Activated CD4-positive, alpha-beta T cell treated with anti-CD3 and anti-CD28 coated beads, Interleukin-2, Interleukin-4, amounts not matched to agents 100 ng/mL and 50 ng/mL, durations not matched to agents 16 hours and 8 hours (primary cell): Measurements from ENCODE around the gene TBX19.
A peak's percentile ranks its signal among the peaks of the same experiment; 100 is the strongest.

Experiments used
- DNase-seq: peaks from one replicate; pipeline ENCODE4 v3.0.0-alpha.2; 2020; ENCODE audit warnings: low spot score

The TBX19 gene

DNA sequence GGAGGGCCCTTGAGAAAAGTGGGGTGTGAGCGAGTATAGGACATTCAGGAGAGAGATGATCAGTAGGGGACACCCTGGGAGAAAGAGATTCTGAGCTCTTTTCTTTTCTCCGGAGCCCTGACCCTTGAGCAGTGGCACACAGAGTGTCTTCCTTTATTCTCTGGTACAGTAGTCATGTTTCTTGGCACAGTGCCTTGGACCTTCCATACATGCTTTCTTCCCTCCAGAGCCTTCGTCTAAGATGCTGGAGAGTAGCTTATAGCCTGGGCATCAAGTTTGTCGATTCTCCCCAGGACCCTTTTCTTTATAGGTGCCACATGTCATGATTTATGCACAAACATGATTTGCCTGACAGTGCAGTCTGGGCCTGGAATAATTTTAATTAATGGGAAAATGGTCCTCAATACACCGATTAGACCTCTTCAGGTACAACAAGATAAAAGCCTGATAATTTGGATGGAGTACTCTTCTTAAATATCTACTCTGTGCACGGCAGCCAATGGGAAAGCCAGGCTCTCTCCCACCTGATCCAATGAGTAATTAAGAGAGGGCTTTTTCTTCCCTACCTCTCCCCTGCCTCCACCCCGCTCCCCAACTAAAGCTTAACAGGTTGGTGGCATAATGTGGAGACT is at the start of gene TBX19:
Gene TBX19, plus strand, starts transcription at position 582 of the 632 bp plus-strand sequence. CDS start 214 bp downstream, outside the sequence.
- DNase-seq, result no peak

DNA sequence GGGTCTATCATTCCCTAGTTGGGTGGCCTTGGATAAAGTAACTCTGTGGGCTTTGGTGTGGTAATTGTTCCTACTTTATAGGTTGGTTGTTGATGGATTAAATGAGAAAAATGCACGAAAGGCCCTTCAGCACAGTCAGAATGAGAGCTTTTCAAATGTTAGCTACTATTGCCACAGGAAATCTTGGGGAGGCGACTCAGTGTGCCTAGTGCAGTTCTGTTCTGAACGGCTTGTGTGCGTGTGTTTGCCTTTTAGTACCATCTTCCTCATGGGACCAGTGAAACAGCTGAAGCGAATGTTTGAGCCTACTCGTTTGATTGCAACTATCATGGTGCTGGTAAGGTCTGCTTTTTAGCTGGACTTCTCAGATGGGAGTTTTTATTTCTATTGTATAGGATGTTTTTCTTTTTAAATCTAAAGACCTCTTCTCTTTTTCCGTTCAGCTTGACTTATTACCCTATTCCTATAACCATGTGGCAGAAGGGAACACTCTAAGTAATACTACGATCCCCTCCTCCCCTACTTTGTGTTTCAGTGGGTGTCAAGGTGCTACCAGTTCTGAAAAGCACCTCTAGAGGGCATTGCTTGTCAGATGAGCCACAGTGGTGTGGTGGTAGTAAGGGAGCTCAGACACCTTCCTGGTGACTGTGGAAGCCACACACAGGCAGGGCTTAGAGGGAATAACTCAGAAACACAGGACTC is 45.7 kb upstream of the TBX19 start:
- DNase-seq, result peak; percentile 64

DNA sequence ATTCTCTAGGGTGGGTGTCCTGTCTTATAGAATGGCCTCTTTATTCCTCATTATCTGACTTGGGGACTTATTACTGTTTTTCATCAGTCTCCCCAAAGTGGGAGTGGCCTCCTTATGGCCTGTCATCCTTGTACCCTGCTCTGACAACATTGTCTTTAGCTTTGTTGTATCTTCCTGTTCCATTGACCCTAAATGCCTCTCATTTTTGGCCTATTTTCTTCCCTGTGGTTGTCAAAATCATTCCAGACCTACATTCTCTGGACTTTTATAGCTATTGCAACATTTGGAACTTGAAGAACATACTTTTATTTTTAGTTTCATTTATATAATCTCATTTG is 45.2 kb upstream of the TBX19 start:
- DNase-seq, result no peak

DNA sequence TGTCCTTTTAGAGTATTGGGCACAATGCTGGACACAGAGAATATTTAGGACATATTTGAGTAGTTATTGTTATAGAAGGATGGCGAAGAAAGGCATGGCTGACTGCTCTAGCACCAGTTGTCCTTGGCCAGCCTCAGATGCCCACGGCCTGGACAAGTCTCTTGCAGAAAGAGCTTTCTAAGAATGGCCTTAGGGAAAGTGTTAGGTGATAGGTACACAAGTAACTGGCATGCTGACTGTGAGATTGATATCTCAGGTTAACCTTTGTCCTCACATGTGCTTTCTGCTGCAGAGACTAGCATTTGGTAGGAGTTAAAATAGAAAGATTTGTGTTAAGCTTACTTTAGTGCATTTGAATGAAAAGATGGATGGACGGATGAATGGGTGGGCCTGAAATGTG is 44.7 kb upstream of the TBX19 start:
- DNase-seq, result no peak

DNA sequence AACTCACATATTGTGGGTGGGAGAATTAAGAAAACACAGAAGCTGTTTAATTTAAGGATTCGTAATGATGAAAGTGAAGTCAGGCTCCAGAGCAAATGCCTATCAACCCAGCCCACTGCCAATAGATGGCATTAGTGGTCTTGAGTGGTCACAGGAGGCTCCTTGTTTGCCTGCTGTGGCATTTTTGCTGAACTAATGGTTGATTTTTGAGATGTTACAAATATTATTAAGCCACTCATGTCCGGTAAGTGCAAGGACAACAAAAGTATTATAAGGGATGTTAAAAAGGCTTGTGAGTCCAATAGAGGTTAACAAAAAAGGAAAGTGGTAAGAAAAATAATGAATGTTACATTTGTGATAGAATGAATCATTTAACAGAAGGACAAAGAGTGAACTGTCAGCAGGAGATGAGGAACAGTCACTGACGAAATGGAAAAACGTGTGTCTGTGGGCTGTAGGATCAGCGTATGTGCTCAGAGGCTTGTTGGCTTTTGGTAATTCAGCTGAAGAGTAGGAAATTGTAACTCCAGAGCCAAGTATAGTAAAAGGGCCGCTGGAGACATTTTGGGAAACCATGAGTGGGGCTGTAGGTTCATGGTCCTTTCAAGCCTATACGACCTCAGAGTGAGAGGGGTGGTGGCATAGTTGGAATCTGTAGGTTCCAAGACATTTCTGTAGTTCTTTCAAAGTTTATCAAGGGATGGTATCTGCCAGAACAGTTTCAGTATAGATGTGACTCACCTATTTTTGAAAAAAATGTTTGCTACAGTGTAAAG is 43.7 kb upstream of the TBX19 start:
- peak; percentile 79 for DNase-seq

DNA sequence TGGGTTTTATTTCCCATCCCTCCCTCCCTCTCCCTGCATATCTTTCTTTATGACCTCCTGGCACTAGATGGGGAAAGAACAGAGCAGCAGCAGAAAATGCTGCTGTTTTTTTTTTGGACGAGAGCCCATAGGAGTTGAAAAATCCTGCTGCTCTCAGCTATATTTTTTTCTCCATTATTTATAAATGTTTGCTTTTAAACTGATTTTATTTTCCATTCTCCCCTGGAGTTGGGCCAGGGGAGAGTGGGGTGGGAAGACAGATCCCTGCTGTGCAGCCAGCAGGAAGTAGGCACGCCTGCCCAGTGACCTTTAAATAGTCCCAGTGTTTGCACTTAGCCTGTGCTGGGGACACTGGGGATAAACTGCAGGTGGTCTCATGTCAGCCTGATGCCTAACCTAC is 37.5 kb upstream of the TBX19 start:
- no peak for DNase-seq

DNA sequence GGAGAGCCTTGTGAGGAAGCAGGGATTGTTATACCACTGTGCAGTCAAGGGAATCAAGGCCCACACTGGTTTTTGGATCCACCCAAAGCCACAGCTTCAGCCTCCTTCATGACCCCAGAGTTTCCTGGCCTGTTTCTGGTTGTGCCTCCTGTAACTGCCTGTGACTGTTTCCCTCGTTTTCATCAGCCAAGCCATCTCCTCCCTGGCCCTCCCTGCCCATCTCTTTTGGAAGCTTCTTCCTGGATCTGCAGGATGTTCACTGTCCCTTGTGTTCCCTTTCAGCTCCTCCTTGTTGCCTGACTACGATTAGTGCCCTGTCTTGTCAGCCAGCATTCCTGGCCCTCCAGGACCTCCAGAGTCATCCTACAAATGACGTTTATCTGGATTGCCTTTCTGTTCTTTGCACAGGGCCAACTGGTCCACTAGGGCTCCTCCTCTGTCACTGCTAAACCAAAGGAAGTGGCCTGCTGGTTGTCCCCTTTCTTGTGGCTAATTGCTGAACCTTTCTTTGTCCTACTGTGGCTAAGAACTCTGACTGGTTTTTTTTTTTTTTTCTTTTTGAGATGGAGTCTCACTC is 37.0 kb upstream of the TBX19 start:
- DNase-seq, result no peak

DNA sequence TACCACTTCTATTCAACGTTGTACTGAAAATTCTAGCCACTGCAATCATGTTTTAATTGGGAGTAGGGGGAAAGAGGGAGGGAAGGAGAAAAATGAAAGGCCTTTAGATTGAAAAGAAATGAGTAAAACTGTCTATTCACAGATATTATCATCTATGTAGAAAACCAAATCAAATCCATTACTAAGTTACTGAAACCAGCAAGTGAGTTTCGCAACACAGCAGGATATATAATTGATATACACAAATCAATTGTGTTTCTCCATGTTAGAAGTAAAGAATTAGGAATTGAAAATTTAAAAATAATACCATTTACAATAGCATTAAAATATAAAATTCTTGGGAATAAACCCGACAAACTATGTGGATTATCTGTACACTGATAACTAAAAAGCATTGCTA is 35.6 kb upstream of the TBX19 start:
- DNase-seq, result no peak

DNA sequence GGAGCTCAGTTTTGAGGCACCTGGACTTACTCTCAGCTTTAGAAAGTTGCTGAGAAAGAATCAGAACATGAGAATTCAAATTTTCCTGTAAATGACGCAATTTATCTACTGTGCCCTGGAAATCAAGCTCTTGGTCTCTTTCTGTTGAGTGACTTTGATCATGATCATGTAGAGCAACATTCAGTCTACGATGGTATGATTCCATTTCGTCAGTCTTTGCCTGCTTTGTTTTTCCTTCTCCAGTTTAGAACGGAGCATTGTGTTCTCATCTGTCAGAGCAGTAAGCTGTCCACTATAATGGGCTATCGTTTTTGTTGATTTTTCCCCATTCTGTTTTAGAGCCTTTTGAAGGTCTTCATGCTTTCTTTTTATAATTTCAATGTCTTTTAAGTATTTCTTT is 34.2 kb upstream of the TBX19 start:
- no peak for DNase-seq

DNA sequence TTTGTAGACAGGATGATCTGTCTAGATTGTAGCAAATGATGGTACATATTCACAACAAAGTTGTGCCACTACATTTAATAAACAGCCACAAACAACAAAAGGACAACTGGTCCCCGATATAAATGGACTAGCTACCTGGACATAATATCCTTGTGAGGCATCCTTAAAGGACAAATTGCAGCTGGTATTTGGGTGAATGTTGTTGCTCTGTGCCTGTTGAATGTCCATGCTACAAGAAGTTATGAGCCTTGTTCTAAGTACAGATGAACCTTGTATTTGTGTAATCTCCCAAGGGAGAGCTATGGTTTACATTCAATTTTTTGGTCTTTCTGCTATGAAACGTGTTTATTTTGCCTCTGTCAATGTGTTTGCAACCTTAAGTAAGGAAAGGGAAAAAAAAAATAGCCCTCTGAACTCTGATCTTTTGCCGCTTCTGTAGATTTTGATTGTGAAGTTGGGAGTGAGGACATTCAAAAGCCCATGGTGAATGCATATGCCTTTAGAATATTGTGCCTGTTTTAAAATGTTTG is 28.4 kb upstream of the TBX19 start:
- no peak for DNase-seq

DNA sequence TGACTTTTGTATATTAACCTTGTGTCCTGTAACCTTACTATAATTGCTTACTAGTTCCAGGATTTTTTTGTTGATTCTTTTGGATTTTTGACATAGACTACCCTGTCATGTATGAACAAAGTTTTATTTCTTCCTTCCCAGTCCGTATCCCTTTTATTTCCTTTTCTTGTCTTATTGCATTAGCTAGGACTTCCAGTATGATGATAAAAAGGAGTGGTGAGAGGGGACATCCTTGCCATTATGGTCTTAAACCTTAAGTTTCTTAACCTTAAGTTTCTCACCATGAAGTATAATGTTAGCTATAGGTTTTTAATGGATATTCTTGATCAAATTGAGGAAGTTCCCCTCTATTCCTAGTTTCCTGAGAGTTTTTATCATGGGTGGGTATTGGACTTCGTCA is 24.5 kb upstream of the TBX19 start:
- no peak for DNase-seq

DNA sequence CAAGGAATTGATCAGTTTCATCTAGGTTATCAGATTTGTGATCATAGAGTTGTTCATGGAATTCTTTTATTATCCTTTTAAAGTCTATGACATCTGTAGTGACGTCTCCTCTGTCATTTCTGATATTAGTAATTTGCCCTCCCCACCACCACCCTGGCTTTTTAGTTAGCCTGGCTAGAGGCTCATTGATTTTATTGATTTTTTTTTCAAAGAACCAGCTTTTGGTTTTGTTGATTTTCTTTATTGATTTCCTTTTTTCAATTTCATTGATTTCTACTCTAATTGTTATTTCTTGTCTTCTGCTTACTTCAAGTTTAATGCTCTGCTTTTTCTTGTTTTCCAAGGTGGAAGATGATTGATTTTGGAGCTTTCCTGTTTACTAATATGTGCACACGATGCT is 23.3 kb upstream of the TBX19 start:
- DNase-seq, result no peak

DNA sequence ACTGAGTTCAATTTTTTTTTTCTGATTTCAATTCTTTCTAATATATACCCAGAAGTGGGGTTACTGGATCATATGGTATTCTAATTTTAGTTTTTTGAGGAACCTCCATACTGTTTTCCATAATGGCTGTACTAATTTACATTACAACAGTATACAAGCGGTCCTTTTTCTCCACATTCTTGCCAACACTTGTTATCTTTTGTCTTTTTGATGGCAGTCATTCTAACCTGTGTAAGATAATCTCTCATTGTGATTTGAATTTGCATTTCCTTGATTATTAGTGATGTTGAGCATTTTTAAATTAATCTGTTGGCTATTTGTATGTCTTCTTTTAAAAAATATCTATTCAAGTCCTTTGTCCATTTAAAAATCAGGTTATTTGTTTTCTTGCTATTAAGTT is 21.1 kb upstream of the TBX19 start:
- DNase-seq, result no peak

DNA sequence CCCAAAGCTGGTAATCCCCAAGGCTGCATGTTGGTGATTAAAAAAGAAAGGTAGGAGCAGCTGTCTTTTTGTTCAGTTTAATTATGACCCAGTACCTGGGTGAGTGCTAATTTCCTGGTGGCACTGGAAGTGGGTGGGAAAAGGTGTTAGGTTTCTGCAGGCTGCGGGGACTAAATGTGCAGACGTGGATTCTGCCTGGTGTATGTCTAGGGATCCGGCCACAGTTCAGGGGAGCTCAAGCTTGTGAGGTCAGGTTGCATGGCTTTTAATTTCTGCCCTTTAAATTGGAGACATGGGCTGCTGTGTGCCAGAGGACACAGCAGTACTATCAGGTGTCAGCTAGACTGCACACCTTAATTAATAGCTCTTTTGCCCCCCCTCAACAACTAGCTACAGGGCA is 20.3 kb upstream of the TBX19 start:
- no peak for DNase-seq

DNA sequence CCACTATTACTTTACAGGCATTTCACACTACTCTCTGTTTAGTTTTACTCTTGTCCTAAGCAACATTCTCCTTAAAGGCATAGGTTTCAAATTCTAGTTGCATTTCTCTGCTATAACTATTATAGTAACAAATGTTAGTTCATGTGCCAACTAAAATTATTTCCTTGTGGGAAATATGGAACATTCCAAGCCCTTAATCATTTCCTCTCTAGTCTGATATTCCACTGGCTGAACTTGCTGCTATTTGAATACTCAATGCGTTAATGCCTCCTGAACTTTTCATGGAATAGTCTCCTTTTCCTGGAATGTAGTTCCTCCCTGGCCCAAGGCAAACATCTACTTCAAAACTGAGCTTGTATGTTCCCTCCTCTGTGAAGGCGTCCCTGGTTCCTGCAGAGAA is 19.3 kb upstream of the TBX19 start:
- DNase-seq, result no peak

DNA sequence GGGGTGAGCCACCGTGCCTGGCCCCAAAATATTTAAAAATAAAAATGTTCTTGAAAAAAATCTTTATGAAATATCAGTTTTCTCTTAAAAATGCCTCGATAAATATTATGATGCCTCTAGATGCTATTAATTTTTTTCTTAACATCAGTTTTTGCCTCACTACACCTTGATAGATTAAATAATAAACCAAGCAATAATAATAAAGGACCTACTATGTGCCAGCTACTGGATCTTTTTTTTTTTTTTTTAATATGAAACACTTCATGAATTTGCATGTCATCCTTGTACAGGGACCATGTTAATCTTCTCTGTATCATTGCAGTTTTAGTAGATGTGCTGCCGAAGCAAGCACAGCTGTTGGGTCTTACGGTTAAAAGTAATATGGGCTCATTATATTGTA is 17.5 kb upstream of the TBX19 start:
- DNase-seq, result no peak

DNA sequence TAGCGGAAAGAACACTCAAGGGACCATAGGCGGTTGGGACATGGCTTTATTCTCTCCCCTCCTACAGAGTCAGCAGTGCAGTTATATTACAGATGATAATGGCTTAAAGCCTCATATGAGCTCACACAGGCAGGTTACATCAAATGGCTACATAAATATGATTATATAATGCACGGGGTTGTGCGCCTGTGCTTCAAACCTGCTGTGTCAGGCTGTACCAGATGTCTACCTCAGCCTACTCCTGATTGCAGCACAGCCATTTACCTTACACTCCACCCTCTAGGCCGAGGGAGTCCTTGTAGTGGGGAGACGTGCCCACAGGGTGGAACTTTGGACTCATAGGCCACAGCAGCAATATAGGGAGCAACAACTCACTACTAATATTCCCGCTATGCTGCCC is 16.4 kb upstream of the TBX19 start:
- no peak for DNase-seq

DNA sequence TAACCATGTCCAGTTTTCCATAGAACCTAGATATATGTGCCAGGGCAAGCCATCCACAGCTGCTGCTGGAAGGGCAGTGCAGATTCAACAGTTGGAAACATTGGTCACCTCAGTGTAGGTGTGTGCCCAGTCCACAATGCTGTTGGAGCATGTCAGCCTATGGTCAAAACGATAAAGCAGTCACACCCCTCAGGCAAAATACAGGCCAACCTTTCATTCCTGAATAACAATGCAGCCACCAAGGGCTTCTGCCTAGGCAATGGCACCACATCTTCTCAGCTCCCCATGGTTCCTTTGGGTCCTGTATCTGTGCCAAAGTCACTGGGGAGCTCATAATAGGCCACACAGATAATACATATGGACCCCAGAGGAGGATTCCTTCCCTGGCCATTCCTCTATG is 15.1 kb upstream of the TBX19 start:
- no peak for DNase-seq

DNA sequence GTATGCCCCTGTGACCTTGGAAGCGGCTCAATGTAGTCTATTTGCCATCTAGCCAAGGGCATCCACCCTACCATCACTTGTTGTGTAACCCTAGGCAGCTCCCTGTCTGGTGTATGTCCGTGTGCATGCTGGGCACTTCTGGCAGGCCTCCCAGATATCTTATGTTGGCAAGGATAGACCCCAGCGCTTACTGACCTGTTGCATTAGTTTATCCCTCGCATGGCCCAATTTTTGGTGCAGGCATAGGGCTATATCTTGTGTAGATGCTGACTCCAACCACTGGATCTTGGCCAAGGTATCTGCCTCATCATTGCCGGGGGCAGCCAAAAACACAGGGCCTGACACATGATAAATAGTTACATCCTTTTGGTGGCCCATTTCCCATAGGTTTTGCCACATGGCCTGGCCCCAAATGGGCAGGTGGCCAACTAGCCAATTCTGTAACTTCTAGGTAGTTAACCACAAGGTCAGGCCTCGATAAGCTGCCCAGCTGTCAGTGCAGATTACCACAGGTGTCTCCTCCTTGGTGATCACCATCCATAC is 14.0 kb upstream of the TBX19 start:
- no peak for DNase-seq

DNA sequence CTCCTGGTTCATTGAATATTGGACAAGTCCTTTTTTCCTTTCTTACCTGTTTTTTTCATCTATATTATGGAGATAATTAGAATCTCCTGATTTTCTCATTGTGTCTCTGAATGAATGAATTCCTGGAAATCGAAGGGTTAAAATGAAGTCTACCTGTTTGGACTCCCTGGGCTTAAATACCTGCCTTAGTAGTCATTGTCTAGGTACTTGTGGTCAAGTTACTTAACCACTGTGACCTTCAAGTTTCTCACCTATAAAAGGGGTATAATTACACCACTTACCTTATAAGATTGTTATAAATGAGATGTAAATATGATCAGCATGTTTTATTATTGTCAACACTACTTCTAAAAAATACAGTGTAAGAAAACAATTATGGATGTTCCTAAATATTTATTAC is 9.0 kb upstream of the TBX19 start:
- no peak for DNase-seq

DNA sequence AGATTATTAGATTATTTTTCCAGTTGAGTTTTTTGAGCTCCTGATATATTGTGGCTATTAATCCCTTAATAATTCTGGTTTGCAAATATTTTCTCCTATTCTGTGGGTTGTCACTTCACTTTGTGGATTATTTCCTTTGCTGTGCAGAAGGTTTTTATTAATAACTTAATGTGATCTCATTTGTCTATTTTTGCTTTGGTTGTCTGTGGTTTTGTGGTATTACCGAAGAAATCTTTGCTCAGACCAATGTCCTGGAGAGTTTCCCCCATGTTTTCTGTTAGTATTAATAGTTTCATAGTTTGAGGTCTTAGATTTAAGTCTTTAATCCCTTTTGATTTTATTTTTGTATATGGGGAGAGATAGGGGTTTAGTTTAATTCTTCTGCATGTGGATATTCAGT is 7.1 kb upstream of the TBX19 start:
- no peak for DNase-seq

DNA sequence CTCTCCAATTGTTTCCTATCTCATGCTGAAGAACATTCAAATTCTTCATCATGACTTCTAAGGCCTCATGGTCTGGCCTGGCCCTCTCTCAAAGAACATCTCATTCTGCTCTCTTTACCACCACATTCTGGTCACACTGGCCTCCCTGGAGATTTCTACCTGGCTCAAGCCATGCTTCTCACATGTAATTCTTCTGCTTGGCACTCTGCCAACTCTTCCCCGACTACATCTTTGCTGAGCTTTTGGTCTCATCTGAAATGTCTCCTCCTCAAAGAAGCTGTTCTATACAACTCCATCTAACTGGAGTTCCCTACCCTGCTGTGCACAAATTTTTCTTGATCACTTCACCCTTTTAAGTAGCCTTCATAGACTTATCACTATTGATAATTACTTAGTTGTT is 1.4 kb upstream of the TBX19 start:
- no peak for DNase-seq
